Neural progenitor cell (in vitro differentiated cells): ENCODE results near the gene CDKN2A. TPM values are rescaled to one million over a fixed set of nuclear protein-coding genes. Genes with fewer than 3 reads are reported as not detected.

Experiments
- DNase-seq: peaks from one replicate; pipeline ENCODE4 v3.0.0-alpha.2; 2016; ENCODE audit warnings: low spot score
- H2AFZ ChIP-seq: fragments of 200-600 bp; sonication (generic); replicated peaks from 2 replicates; pipeline ENCODE4 v1.6.1; 2016; ENCODE audit warnings: antibody characterized with exemption
- H3F3A ChIP-seq: fragments of 200-600 bp; sonication (generic); 2 replicates; pipeline ENCODE4 v1.6.1; 2016; ENCODE audit warnings: antibody characterized with exemption, low read depth
- H3K27ac ChIP-seq: fragments of 200-600 bp; sonication (generic); 2 replicates; pipeline ENCODE4 v1.5.1; 2016; ENCODE audit warnings: mild to moderate bottlenecking
- H3K27me3 ChIP-seq: fragments of 200-600 bp; sonication (generic); 2 replicates; pipeline ENCODE4 v1.6.1; 2016; ENCODE audit warnings: mild to moderate bottlenecking, moderate library complexity
- H3K36me3 ChIP-seq: fragments of 200-600 bp; sonication (generic); 2 replicates; pipeline ENCODE4 v1.5.1; 2016
- H3K4me1 ChIP-seq: fragments of 200-600 bp; sonication (generic); 2 replicates; pipeline ENCODE4 v1.6.1; 2016; ENCODE audit warnings: mixed run types
- H3K4me2 ChIP-seq: fragments of 200-600 bp; sonication (generic); 2 replicates; pipeline ENCODE4 v1.6.1; 2016
- H3K4me3 ChIP-seq: fragments of 200-600 bp; sonication (generic); 2 replicates; pipeline ENCODE4 v1.5.1; 2016
- H3K79me2 ChIP-seq: fragments of 200-600 bp; sonication (generic); 2 replicates; pipeline ENCODE4 v1.6.1; 2016; ENCODE audit warnings: low read depth
- H3K9ac ChIP-seq: fragments of 200-600 bp; sonication (generic); 2 replicates; pipeline ENCODE4 v1.6.1; 2016
- H3K9me3 ChIP-seq: fragments of 200-600 bp; sonication (generic); 2 replicates; pipeline ENCODE4 v1.5.1; 2016; ENCODE audit warnings: low read depth
- H4K20me1 ChIP-seq: fragments of 200-600 bp; sonication (generic); 2 replicates; pipeline ENCODE4 v1.6.1; 2016; ENCODE audit warnings: low read depth
- H3K27ac Mint-ChIP-seq: 3 replicates; pipeline ENCODE4 v1.8.0; 2021; ENCODE audit warnings: mixed read lengths
- H3K27me3 Mint-ChIP-seq: 2 replicates; pipeline ENCODE4 v1.8.0; 2022; ENCODE audit warnings: low read depth, mild to moderate bottlenecking, inconsistent platforms, moderate library complexity, mixed read lengths; ENCODE audit not compliant: insufficient read depth
- H3K36me3 Mint-ChIP-seq: 3 replicates; pipeline ENCODE4 v1.8.0; 2021; ENCODE audit warnings: mixed read lengths
- H3K4me1 Mint-ChIP-seq: 3 replicates; pipeline ENCODE4 v1.8.0; 2021; ENCODE audit warnings: mixed read lengths
- H3K4me3 Mint-ChIP-seq: 3 replicates; pipeline ENCODE4 v1.8.0; 2021; ENCODE audit warnings: mild to moderate bottlenecking, moderate library complexity, mixed read lengths
- H3K9me3 Mint-ChIP-seq: 3 replicates; pipeline ENCODE4 v1.8.0; 2020; ENCODE audit warnings: mixed read lengths
- CTCF ChIP-seq: fragments of 200-600 bp; sonication (generic); IDR thresholded peaks from 2 replicates; pipeline ENCODE4 v1.5.1; 2017; ENCODE audit warnings: antibody characterized with exemption, mild to moderate bottlenecking
- EZH2 ChIP-seq: fragments of 200-600 bp; sonication (generic); IDR thresholded peaks from 2 replicates; pipeline ENCODE4 v1.6.1; 2017; ENCODE audit warnings: antibody characterized with exemption, mild to moderate bottlenecking, moderate library complexity
- EZH2phosphoT487 ChIP-seq: fragments of 200-600 bp; sonication (generic); IDR thresholded peaks from 2 replicates; pipeline ENCODE4 v1.6.1; 2017; ENCODE audit warnings: antibody characterized with exemption
- total RNA-seq: library from RNA; depleted of rRNA; stranded (reverse); fragments of >200 nt; gene quantifications from 2 replicates; pipeline ENCODE4 v1.2.3, GENCODE V29; 2015; ENCODE audit warnings: low replicate concordance

Gene CDKN2A
- total RNA-seq, 1 donor from 2014 or later, result not detected

DNA sequence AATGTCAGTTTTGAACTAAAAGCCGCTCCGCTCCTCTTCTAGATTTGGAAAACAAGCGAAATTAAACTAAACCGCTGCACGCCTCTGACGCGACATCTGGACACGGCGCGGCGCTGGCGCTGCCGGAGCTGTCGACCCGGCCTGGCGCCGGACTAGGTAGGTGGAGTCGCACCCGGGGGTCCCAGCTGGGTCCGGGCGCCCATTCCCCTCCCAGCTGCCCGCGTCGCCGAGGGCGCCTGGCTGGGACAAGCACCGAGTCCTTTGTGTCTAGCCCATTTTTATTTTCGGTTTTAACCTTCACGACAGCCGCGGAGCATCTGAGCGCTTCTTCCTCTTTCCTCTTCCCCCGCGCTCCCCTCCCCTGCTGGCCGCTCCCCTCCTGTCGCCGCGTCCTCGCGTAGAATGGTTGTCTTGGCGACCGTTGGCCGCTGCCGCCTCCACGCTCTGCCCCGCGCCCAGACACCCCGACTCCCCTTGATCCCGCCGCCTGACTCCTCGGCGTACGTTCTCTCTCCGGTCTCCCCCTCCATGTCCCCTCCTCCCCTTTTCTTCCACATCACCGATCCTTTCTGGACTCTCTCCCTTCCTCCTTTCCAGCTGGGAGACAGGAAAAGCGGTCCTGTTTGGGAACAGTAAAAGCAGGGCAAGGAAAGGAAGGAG lies 944 bp upstream of the CDKN2A start:
- H4K20me1 ChIP-seq, result peaks cover 69% of the 10 kb centered on the region
- H3K27me3 ChIP-seq, result peaks cover 100% of the 10 kb centered on the region
- DNase-seq, result peak; percentile 87
- peak overlapping the region; percentile 95 for H3K4me2 ChIP-seq
- peak; percentile 94 for TF ChIP-seq EZH2
- TF ChIP-seq CTCF, result no peak
- H3F3A ChIP-seq, result peaks cover 34% of the 10 kb centered on the region
- H3K9me3 ChIP-seq, result no peaks in the 10 kb centered on the region
- H3K4me1 ChIP-seq, result peaks cover 6% of the 10 kb centered on the region
- peak overlapping the region; percentile 60 for H2AFZ ChIP-seq
- Mint-ChIP-seq H3K36me3 (peaks cover 2% of the 10 kb centered on the region), H3K27me3 (peaks cover 62% of the 10 kb centered on the region), H3K27ac (no peak overlapping the region), H3K4me1 (peaks cover 18% of the 10 kb centered on the region), H3K9me3 (no peaks in the 10 kb centered on the region), H3K4me3 (peak overlapping the region; percentile 91)
- no peak overlapping the region for H3K9ac ChIP-seq
- H3K36me3 ChIP-seq, result no peaks in the 10 kb centered on the region
- H3K79me2 ChIP-seq, result no peaks in the 10 kb centered on the region
- peak overlapping the region; percentile 57 for H3K4me3 ChIP-seq
- no peak overlapping the region for H3K27ac ChIP-seq

GRCh38 chr9:21994556-21995005 lies 389 bp upstream of the CDKN2A start, which contains the start of gene CDKN2B-AS1:
Gene CDKN2B-AS1 (plus strand): TSS chr9:21994791.
- H3K79me2 ChIP-seq, result no peaks in the 10 kb centered on the region
- Mint-ChIP-seq H3K4me3 (peak within 1 kb of the TSS; percentile 91), H3K36me3 (peaks cover 2% of the 10 kb centered on the region), H3K27me3 (peaks cover 64% of the 10 kb centered on the region), H3K4me1 (peaks cover 18% of the 10 kb centered on the region), H3K27ac (no peak within 1 kb of the TSS), H3K9me3 (peaks cover 2% of the 10 kb centered on the region)
- H3K4me2 ChIP-seq, result peak within 1 kb of the TSS; percentile 95
- H3K9ac ChIP-seq, result no peak within 1 kb of the TSS
- H3K9me3 ChIP-seq, result no peaks in the 10 kb centered on the region
- peaks cover 100% of the 10 kb centered on the region for H3K27me3 ChIP-seq
- no peak within 1 kb of the TSS for H3K27ac ChIP-seq
- H2AFZ ChIP-seq, result peak within 1 kb of the TSS; percentile 60
- no peaks in the 10 kb centered on the region for H3K36me3 ChIP-seq
- DNase-seq, result peak; percentile 55
- TF ChIP-seq CTCF, result no peak
- no peak for TF ChIP-seq EZH2
- no peak for TF ChIP-seq EZH2phosphoT487
- H4K20me1 ChIP-seq, result peaks cover 74% of the 10 kb centered on the region
- peaks cover 6% of the 10 kb centered on the region for H3K4me1 ChIP-seq
- H3F3A ChIP-seq, result peaks cover 36% of the 10 kb centered on the region
- H3K4me3 ChIP-seq, result peak within 1 kb of the TSS; percentile 57

GRCh38 chr9:21993007-21993406 lies 1.2 kb downstream of the CDKN2A start:
- no peak overlapping the region for H2AFZ ChIP-seq
- no peaks in the 10 kb centered on the region for H3K9me3 ChIP-seq
- DNase-seq, result no peak
- no peak overlapping the region for H3K4me3 ChIP-seq
- no peaks in the 10 kb centered on the region for H3K79me2 ChIP-seq
- H3K27ac Mint-ChIP-seq, result no peak overlapping the region
- peaks cover 45% of the 10 kb centered on the region for H3F3A ChIP-seq
- H4K20me1 ChIP-seq, result peaks cover 88% of the 10 kb centered on the region
- H3K4me3 Mint-ChIP-seq, result peak overlapping the region; percentile 73
- H3K4me1 ChIP-seq, result peaks cover 6% of the 10 kb centered on the region
- H3K36me3 ChIP-seq, result no peaks in the 10 kb centered on the region
- H3K27me3 Mint-ChIP-seq, result peaks cover 74% of the 10 kb centered on the region
- no peak overlapping the region for H3K9ac ChIP-seq
- H3K9me3 Mint-ChIP-seq, result peaks cover 3% of the 10 kb centered on the region
- H3K4me1 Mint-ChIP-seq, result peaks cover 18% of the 10 kb centered on the region
- TF ChIP-seq EZH2 (no peak), EZH2phosphoT487 (no peak), CTCF (no peak)
- H3K4me2 ChIP-seq, result no peak overlapping the region
- peaks cover 100% of the 10 kb centered on the region for H3K27me3 ChIP-seq
- peaks cover 2% of the 10 kb centered on the region for H3K36me3 Mint-ChIP-seq
- H3K27ac ChIP-seq, result no peak overlapping the region
